ENCODE measurements around the gene LRP10. TPM values are rescaled to one million over a fixed set of nuclear protein-coding genes. Genes with fewer than 3 reads are reported as not detected.

LRP10 gene
- polyA plus RNA-seq, 2 of the 4 experiments (the other 2 are of a cell fraction): 57.2 to 74.3 TPM

- Histone ChIP-seq H3K27ac (no peak overlapping the region), H3K9me3 (no peaks in the 10 kb centered on the region), H3K4me1 (peaks cover 41% of the 10 kb centered on the region), H3K4me3 (no peak overlapping the region), H3K4me2 (no peak overlapping the region)
- no peak for FAIRE-seq
- POLR2A ChIA-PET: no interaction called here
- TF ChIP-seq ZC3H11A (IDR thresholded peaks at IDR 0.05) (no peak), TP53 (CRISPR knock-in tag; IDR thresholded peaks at IDR 0.05) (no peak), PHF8 (IDR thresholded peaks at IDR 0.05; ENCODE audit: borderline replicate concordance, low read depth) (no peak), RARB (CRISPR knock-in tag; IDR thresholded peaks at IDR 0.05) (no peak), RAD21 (conservative IDR thresholded peaks at IDR 0.05 in 1 of 2, IDR thresholded peaks at IDR 0.05 in 1 of 2) (no peak), ESRRA (IDR thresholded peaks at IDR 0.05; ENCODE audit: borderline replicate concordance, low read length) (no peak), MAFK (IDR thresholded peaks at IDR 0.05; ENCODE audit: partially characterized antibody) (no peak), BCL3 (IDR thresholded peaks at IDR 0.05) (no peak), SREBF2 (IDR thresholded peaks at IDR 0.05) (no peak), HOXB13 (CRISPR knock-in tag; IDR thresholded peaks at IDR 0.05; ENCODE audit: low read depth) (no peak)
- TF ChIP-seq, protein P1, sequence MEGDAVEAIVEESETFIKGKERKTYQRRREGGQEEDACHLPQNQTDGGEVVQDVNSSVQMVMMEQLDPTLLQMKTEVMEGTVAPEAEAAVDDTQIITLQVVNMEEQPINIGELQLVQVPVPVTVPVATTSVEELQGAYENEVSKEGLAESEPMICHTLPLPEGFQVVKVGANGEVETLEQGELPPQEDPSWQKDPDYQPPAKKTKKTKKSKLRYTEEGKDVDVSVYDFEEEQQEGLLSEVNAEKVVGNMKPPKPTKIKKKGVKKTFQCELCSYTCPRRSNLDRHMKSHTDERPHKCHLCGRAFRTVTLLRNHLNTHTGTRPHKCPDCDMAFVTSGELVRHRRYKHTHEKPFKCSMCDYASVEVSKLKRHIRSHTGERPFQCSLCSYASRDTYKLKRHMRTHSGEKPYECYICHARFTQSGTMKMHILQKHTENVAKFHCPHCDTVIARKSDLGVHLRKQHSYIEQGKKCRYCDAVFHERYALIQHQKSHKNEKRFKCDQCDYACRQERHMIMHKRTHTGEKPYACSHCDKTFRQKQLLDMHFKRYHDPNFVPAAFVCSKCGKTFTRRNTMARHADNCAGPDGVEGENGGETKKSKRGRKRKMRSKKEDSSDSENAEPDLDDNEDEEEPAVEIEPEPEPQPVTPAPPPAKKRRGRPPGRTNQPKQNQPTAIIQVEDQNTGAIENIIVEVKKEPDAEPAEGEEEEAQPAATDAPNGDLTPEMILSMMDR (IDR thresholded peaks at IDR 0.05): no peak
- TF ChIP-seq, protein P2, sequence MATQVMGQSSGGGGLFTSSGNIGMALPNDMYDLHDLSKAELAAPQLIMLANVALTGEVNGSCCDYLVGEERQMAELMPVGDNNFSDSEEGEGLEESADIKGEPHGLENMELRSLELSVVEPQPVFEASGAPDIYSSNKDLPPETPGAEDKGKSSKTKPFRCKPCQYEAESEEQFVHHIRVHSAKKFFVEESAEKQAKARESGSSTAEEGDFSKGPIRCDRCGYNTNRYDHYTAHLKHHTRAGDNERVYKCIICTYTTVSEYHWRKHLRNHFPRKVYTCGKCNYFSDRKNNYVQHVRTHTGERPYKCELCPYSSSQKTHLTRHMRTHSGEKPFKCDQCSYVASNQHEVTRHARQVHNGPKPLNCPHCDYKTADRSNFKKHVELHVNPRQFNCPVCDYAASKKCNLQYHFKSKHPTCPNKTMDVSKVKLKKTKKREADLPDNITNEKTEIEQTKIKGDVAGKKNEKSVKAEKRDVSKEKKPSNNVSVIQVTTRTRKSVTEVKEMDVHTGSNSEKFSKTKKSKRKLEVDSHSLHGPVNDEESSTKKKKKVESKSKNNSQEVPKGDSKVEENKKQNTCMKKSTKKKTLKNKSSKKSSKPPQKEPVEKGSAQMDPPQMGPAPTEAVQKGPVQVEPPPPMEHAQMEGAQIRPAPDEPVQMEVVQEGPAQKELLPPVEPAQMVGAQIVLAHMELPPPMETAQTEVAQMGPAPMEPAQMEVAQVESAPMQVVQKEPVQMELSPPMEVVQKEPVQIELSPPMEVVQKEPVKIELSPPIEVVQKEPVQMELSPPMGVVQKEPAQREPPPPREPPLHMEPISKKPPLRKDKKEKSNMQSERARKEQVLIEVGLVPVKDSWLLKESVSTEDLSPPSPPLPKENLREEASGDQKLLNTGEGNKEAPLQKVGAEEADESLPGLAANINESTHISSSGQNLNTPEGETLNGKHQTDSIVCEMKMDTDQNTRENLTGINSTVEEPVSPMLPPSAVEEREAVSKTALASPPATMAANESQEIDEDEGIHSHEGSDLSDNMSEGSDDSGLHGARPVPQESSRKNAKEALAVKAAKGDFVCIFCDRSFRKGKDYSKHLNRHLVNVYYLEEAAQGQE (IDR thresholded peaks at IDR 0.05): no peak
- CTCF ChIA-PET: interaction anchor here (1.0 to 1.5 kb wide), 2 partner anchors 23 to 51 kb away, joined by 3 to 4 read pairs; no protein-coding TSS in a partner anchor
- ATAC-seq: no peak
- no peak for DNase-seq (ENCODE audit: low read depth in 1 of 2, low spot score in 1 of 2)
- 98% methylated on average over 5 of the region's 5 CpGs for WGBS (ENCODE audit: missing lambda C conversion rate)
Observed at GRCh38 chr14:22923746-22924145, 52.2 kb downstream of the LRP10 start.

DNA sequence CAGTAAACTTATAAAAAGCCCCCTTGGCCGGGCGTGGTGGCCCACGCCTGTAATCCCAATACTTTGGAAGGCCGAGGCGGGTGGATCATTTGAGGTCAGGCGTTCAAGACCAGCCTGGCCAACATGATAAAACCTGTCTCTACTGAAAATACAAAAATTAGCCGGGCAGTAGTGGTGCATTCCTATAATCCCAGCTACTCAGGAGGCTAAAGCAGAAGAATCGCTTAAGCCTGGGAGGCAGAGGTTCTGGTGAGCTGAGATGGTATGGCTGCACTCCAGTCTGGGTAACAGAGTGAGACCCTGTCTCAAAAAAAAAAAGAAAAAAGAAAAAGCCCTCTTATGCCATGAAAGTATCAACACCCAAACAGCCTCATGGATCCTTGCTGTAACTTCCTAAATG is 54.0 kb downstream of the LRP10 start:
- H3K4me1 ChIP-seq: peaks cover 33% of the 10 kb centered on the region
- no peak for DNase-seq (ENCODE audit: low read depth in 1 of 2, low spot score in 1 of 2)
- no peak for ATAC-seq
- CTCF ChIA-PET: interaction anchor here (1.2 kb wide), 1 partner anchor 355 kb away, joined by 4 read pairs; no protein-coding TSS in a partner anchor
- WGBS (ENCODE audit: missing lambda C conversion rate): 90% methylated on average over 8 of the region's 8 CpGs
- H3K27ac ChIP-seq: no peak overlapping the region
- no peak overlapping the region for H3K4me3 ChIP-seq
- H3K4me2 ChIP-seq: no peak overlapping the region
- POLR2A ChIA-PET: no interaction called here
- FAIRE-seq: no peak
- no peaks in the 10 kb centered on the region for H3K9me3 ChIP-seq
- TF ChIP-seq CHD2 (IDR thresholded peaks at IDR 0.05; ENCODE audit: low read length, partially characterized antibody) (no peak), TP53 (CRISPR knock-in tag; IDR thresholded peaks at IDR 0.05) (no peak)

- WGBS (ENCODE audit: missing lambda C conversion rate): 79% methylated on average over 4 of the region's 4 CpGs
- ChIA-PET CTCF (interaction anchor here (1.2 to 2.2 kb wide), 2 partner anchors 26 to 356 kb away, joined by 4 to 10 read pairs; no protein-coding TSS in a partner anchor), POLR2A (no interaction called here)
- FAIRE-seq: no peak
- H3K4me2 ChIP-seq: 0 out of 3 replicates have a peak overlapping the region, but pooled peaks have one; percentile 6
- peaks cover 33% of the 10 kb centered on the region for H3K4me1 ChIP-seq
- H3K4me3 ChIP-seq: no peak overlapping the region
- peak in 1 of 2 experiments; percentile 27 for DNase-seq (ENCODE audit: low read depth in 1 of 2, low spot score in 1 of 2)
- H3K9me3 ChIP-seq: no peaks in the 10 kb centered on the region
- no peak overlapping the region for H3K27ac ChIP-seq
- ATAC-seq: no peak
- TF ChIP-seq, protein P1 (IDR thresholded peaks at IDR 0.05): no peak
- TF ChIP-seq PHF8 (IDR thresholded peaks at IDR 0.05; ENCODE audit: borderline replicate concordance, low read depth) (no peak), KDM1A (IDR thresholded peaks at IDR 0.05; ENCODE audit: low read depth) (no peak), CBX2 (IDR thresholded peaks at IDR 0.05; ENCODE audit: borderline replicate concordance, low read depth) (no peak), NR3C1 (IDR thresholded peaks at IDR 0.05) (no peak), BHLHE40 (IDR thresholded peaks at IDR 0.05; ENCODE audit: low read depth, low read length) (no peak), GATA3 (IDR thresholded peaks at IDR 0.05; ENCODE audit: borderline replicate concordance) (no peak), POLR2A (IDR thresholded peaks at IDR 0.05; ENCODE audit: low read length) (no peak), HEYL (CRISPR knock-in tag; IDR thresholded peaks at IDR 0.05) (no peak), CBX8 (IDR thresholded peaks at IDR 0.05) (no peak), EHMT2 (IDR thresholded peaks at IDR 0.05; ENCODE audit: low read depth) (no peak), EHF (CRISPR knock-in tag; IDR thresholded peaks at IDR 0.05) (no peak), FOSL2 (IDR thresholded peaks at IDR 0.05) (no peak), FOSL2 (CRISPR knock-in tag; IDR thresholded peaks at IDR 0.05) (no peak), MYC (IDR thresholded peaks at IDR 0.05; ENCODE audit: borderline replicate concordance, low read length) (no peak), CHD2 (IDR thresholded peaks at IDR 0.05; ENCODE audit: low read length, partially characterized antibody) (no peak)
Observed at GRCh38 chr14:22926316-22926715, 54.8 kb downstream of the LRP10 start.

Measured in A549 (cell line).